ENCODE results near the gene STX12.

GRCh38 chr1:27727126-27727525, 45.9 kb upstream of the STX12 start:
- TF ChIP-seq CTCF (IDR thresholded peaks at IDR 0.05) = no peak
- TF ChIP-seq EP300 (IDR thresholded peaks at IDR 0.05) = no peak
- no peak for TF ChIP-seq POLR2A (IDR thresholded peaks at IDR 0.05)

Data from ovary (tissue), 3 donors.